ENCODE data around the gene MT2A.
"Not testable (repeated sequence)": the region's sequence is repeated elsewhere in the genome, so short reads cannot be mapped to it uniquely, and the experiment has no call there.

MT2A gene

DNA sequence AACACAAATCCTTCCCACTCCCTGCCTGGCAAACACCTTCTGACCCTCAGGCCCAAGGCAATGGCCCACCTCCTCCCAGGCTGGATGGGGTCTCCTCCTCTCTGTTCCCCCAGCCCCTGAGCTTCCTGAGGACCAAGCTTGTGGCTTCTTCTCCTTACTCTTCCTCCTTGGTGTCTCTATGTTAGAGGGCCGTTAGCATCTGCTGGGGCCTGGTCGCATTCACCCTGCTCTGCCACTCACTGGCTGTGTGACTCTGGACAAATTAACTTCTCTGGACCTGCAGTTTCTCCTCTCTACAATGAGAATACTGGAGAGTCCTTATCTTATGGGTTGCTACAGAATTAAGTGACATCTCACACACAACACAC lies 725 bp upstream of the MT2A start:
- TF ChIP-seq ZNF274 (IDR thresholded peaks at IDR 0.05; ENCODE audit: low read depth, low read length): no peak
- no peak overlapping the region for H3K4me3 ChIP-seq (ENCODE audit: low read length)

DNA sequence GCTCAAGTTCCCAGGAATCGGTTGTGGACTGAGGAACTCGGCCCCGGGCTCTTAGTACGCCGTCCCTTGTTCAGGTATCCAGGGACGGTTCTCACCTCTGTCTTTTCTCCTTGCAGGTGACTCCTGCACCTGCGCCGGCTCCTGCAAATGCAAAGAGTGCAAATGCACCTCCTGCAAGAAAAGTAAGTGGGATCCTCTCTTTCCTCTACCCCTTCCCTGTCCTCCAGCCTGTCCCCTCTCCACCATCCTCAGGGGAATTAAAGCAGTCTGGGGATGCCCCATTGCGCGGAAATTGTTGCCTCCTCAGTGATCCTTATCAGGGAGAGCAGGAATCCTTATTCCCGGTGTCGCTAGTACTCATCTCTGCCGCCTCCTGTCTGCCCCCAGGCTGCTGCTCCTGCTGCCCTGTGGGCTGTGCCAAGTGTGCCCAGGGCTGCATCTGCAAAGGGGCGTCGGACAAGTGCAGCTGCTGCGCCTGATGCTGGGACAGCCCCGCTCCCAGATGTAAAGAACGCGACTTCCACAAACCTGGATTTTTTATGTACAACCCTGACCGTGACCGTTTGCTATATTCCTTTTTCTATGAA lies 585 bp downstream of the MT2A start:
- H3K4me3 ChIP-seq (ENCODE audit: low read length): peak overlapping the region; percentile 69
- TF ChIP-seq ZNF274 (IDR thresholded peaks at IDR 0.05; ENCODE audit: low read depth, low read length): no peak

DNA sequence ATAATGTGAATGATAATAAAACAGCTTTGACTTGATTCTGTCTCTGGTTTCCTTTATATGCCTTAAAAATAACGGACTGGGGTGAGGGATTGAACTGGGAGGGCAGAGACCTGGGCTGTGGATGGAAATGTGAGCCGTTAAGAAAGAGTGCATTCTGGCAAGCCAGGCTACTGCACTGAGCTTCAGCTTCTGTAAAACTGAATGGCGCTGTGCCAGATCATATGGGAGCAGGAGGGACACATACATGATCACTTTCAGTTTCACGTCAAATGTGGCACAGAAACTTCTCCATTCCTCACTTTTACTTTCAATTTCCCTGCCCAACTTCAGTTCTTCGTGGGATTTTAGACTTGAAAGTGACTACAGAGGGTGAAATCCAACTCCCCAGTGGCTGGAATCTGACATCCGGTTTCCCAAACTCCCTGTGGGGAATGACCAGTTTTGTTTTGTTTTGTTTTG lies 1.1 kb downstream of the MT2A start:
- H3K4me3 ChIP-seq (ENCODE audit: low read length): peak overlapping the region; percentile 69
- TF ChIP-seq ZNF274 (IDR thresholded peaks at IDR 0.05; ENCODE audit: low read depth, low read length): no peak

DNA sequence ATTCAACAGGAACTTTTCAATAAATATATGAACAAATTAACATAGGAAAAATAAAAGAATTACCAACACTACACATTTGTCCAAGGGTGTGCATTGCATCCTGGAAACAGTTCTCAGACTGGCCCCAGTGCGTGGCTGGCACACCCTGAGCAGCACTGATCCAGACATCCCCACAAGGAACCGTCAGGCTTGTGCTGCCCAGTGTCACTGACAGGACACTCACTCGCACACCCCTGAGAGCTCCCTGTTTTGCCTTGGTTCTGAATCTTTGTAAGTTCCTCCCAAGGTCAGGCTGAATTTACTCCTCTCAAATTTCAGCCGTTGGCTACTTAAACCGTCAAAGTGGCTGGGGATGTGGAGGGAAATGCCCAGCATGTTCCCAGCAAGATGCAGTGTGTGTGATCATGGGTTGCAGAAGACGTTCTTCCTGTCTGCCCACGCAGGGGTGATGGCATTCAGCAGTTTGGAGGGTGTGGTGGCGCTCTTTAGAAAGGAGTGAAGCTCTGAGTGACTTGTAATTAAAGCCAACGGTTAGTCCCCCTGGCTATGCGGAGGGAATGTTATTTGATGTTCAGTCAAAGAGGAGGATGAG lies 1.7 kb downstream of the MT2A start:
- H3K4me3 ChIP-seq (ENCODE audit: low read length): no peak overlapping the region; the same call in 1 of the 2 replicates
- no peak for TF ChIP-seq ZNF274 (IDR thresholded peaks at IDR 0.05; ENCODE audit: low read depth, low read length)

DNA sequence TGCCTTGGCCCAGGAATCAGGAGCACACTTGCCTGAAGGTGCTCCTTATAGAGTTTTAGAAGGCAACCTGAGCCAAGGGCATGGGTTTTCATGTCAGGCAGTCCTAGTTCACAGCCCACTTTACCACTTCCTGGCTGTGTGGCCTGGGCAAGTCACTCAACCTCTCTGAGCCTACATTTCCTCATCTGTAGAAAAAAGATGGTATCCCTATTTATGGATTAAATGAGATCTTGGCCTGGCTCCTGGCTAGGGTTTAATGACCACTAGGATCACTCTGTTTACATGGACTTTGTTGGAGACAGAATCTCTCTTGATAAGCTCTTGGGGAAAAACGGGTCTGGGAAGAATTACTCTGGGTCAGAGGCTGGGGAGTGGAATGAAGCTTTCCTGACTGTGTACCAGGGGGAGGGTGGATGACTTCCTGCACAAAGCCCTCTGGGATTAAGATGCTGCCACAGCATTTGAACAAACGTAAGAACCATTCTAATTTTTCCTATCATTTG lies 2.3 kb downstream of the MT2A start:
- no peak for TF ChIP-seq ZNF274 (IDR thresholded peaks at IDR 0.05; ENCODE audit: low read depth, low read length)
- no peak overlapping the region for H3K4me3 ChIP-seq (ENCODE audit: low read length)

DNA sequence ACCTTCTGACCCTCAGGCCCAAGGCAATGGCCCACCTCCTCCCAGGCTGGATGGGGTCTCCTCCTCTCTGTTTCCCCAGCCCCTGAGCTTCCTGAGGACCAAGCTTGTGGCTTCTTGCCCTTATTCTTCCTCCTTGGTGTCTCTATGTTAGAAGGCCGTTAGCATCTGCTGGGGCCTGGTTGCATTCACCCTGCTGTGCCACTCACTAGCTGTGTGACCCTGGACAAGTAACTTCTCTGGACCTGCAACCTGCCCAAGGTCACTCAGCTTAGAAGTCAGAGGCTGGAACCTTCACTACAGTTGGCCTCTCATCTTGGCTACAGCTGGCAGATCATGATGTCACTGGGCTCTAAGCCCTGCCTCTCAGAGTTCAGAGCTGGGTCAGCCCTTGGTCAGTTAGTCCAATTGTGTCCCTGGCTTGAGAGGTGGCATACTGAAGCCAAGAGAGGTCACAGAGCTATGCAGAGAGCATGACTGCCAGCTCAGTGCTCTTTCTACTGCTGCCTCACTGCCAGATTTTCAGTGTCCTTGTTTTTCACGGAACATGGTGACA lies 3.0 kb downstream of the MT2A start:
- TF ChIP-seq ZNF274 (IDR thresholded peaks at IDR 0.05; ENCODE audit: low read depth, low read length): no peak
- no peak overlapping the region for H3K4me3 ChIP-seq (ENCODE audit: low read length)

DNA sequence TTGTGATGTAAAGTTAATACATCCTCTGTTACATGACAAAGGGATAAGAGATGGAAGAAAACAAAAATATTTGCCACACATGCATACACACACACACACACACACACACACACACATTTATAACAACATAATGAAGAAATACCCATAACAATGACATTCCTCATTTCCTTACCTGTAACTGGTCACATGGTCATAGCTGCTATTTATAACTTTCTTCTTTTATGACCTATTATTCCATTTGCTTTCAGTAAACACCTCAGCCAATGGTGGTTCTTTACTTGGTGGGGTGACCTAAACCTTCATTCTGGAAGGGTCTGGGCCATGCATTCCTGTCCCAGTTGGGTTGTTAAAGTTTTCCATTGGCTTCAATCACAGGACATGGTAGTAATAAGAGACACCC lies 5.3 kb downstream of the MT2A start:
- H3K4me3 ChIP-seq (ENCODE audit: low read length): no peak overlapping the region
- TF ChIP-seq ZNF274 (IDR thresholded peaks at IDR 0.05; ENCODE audit: low read depth, low read length): no peak

DNA sequence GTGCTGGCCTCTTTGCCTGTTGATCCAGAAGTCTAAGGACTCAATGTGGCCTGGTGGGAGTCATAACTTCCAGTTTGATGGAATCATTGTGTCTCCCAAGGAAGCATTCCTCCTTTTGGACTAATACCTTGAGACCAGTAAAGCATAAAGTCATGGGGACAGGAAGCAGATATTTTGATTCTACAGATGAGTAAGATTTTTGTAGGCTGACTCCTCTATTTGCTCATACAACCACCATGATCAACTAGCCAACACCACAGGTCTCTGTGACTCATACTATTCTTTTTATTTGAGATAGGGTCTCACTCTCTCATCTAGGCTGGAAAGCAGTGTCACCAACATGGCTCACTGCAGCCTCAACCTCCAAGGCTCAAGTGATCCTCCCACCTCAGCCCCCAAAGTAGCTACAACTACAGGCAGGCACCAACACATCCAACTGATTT lies 6.2 kb downstream of the MT2A start:
- no peak for TF ChIP-seq ZNF274 (IDR thresholded peaks at IDR 0.05; ENCODE audit: low read depth, low read length)
- H3K4me3 ChIP-seq (ENCODE audit: low read length): no peak overlapping the region

DNA sequence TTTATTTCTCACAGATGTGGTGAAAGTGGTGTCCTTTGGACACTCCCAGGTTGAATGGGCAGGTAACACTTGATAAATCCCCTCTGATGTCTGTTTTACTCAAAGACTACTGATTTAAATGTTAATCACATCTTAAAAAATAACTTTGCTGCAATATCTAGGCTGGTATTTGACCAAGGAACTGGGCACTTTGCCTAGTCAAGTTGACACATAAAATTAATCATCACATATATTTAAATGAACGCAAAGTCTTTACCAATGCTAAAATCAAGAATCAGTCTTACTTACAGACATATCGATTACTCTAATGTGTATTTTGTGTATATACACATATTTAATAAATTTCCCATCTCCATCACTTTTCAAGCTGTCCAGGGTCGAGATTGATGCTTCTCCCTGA lies 7.0 kb downstream of the MT2A start:
- no peak for TF ChIP-seq ZNF274 (IDR thresholded peaks at IDR 0.05; ENCODE audit: low read depth, low read length)
- no peak overlapping the region for H3K4me3 ChIP-seq (ENCODE audit: low read length)

DNA sequence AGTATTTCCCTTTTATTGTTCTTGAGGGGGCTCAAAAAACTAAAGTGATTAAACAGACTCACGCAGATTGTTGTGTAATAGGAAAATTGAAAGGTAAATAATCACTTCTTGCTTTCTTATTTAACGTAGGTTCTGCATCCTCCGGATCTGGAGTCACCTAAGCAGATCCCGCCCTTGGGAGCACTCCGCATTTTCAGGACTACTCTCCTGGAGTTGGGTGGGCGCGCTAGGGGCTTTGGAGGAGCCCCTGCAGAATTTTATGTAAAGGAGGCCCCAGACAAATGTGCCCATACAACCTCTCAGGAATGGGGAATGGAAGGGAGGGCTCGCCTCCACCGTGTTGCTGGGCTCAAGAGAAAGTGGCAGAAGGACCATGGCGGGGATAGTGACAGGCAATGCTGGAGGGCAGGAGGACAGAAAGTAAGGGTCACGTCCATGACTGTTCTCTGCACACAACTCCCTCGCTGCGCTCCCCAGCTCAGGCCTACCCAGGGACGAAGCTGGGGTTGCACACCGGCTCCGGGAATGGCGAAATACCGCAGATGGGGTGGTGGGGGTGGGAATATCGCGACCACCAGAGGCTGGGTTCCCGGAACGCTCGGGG lies 8.3 kb downstream of the MT2A start:
- H3K4me3 ChIP-seq (ENCODE audit: low read length): no peak overlapping the region
- TF ChIP-seq ZNF274 (IDR thresholded peaks at IDR 0.05; ENCODE audit: low read depth, low read length): no peak

DNA sequence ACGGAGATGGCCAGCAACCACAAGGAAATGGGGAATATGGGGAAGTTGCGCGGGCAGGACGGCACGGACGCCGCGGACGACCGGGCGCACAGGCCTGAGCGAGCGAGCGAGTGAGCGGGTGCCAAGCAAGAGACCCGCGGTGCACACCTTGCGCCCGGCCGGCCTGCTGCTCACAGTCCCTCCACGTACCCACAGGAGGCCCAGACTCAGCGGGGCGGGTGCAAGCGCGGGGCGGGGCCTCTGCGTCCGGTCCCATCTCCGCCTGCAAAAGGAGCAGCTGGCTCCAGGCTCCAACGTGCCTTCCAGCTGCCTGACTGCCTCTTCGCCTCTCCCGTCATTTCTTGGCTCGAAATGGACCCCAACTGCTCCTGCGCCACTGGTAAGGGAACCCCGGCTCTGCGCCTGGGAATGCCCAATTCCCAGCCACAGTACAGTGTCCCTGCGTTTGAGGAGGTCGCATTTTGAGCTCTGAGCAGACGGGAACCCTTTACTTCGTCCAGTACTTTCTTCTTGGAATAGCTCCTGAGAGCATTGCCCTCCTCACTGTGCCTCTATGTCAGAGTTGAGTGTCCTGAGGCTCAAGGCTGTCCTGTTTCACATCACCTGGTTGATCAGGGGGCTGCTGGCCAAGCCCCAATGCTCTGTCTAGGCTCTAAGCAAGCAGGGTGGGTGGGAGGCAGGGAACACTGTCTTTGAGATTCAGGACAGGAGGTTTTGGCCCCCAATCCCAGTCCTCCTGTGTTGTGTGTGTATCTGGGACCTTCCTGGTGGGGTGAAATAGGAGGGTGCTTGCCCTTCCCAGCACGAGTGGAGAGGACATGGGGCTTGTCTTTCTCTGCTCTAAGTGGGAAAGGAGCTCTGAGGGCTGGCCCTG lies 9.1 kb downstream of the MT2A start:
- H3K4me3 ChIP-seq (ENCODE audit: low read length): no peak overlapping the region
- no peak for TF ChIP-seq ZNF274 (IDR thresholded peaks at IDR 0.05; ENCODE audit: low read depth, low read length)

DNA sequence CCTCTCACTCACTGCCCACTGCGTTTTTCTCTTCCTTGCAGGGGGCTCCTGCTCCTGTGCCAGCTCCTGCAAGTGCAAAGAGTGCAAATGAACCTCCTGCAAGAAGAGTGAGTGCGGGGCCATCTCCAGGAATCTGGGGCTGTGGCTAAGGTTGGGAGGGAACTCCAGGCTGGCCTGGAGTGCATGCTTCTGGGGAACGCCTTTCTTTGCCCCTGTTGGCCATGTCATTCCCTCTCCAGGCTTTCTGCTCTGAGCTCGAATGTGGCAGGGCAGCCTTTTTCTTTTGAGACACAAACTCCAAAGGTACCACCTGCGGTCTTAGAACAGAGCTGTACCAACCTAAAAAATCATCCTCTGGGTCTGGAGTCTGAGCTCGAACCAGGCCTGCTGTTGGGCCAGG lies 9.8 kb downstream of the MT2A start:
- no peak overlapping the region for H3K4me3 ChIP-seq (ENCODE audit: low read length)
- no peak for TF ChIP-seq ZNF274 (IDR thresholded peaks at IDR 0.05; ENCODE audit: low read depth, low read length)

DNA sequence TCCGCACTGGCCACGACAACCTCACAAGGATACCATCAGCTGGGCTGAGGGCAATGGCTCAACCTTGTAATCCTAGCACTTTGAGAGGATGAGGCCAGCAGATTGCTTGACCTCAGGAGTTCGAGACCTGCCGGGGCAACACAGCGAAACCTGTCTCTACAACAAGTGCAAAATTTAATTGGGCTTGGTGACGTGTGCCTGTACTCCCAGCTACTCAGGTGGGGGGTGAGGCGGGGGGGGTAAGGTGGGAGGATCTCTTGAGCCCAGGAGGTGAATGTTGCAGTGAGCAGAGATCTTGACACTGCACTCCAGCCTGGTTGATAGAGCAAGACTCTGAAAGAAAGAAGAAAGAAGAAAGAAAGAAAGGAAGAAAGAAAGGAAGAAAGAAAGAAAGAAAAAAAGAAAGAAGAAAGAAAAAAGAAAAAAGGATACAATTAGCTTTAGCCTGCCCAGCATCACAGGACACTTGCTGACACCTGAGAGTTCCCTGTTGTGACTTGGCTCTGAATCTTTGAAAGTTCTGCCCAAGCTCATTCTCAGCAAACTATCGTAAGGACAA lies 12.0 kb downstream of the MT2A start:
- no peak for TF ChIP-seq ZNF274 (IDR thresholded peaks at IDR 0.05; ENCODE audit: low read depth, low read length)
- H3K4me3 ChIP-seq (ENCODE audit: low read length): no peak overlapping the region

DNA sequence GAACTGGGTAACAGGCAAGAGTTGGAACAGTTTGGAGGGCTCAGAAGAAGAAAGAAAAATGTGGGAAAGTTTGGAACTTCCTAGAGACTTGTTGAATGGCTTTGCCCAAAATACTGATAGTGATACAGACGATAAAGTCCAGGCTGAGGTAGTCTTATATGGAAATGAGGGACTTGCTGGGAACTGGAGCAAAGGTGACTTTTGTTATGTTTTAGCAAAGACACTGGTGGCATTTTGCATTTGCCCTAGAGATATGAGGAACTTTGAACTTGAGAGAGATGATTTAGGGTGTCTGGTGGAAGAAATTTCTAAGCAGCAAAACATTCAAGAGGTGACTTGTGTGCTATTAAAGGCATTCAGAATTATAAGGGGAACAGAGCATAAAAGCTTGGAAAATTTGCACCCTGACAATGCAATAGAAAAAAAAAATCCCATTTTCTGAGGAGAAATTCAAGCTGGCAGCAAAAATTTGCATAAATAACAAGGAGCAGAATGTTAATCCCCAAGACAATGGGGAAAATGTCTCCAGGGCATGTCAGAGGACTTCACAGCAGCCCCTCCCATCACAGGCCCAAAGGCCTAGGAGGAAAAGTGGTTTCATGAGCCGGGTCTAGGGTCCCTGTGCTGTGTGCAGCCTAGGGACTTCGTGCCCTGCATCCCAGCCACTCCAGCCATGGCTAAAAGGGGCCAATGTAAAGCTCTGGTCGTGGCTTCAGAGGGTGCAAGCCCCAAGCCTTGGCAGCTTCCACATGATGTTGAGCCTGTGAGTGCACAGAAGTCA lies 13.5 kb downstream of the MT2A start:
- not testable (repeated sequence) for H3K4me3 ChIP-seq (ENCODE audit: low read length)

DNA sequence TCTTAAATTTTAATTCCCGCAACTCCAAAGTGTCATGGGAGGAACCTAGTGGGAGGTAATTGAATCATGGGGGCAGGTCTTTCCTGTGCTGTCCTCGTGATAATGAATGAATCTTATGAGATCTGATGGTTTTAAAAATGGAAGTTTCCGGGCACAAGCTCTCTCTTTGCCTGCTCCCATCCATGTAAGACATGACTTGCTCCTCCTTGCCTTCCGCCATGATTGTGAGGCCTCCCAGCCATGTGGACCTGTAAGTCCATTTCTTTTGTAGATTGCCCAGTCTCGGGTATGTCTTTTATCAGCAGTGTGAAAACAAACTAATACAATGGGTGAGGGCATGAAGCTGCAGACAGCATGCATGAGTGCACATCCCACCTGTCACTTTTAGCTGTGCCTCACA lies 14.8 kb downstream of the MT2A start:
- H3K4me3 ChIP-seq (ENCODE audit: low read length): not testable (repeated sequence)
